Activated CD4-positive, CD25-positive, alpha-beta regulatory T cell treated with anti-CD3 and anti-CD28 coated beads, Interleukin-2, amount 50 U/mL, for 24 hours (primary cell): Measurements from ENCODE around the gene ZNRF1.
"Not testable (repeated sequence)": the region's sequence is repeated elsewhere in the genome, so short reads cannot be mapped to it uniquely, and the experiment has no call there.

Source experiments
- ATAC-seq, 2 donors: fragments of 150-1000 bp; cut with Tn5 transposase; one replicate each; pipeline ENCODE4 v1.10.0; 2021; ENCODE audit warnings: mild to moderate bottlenecking in 1 of 2, moderate library complexity in 1 of 2

The ZNRF1 gene

DNA sequence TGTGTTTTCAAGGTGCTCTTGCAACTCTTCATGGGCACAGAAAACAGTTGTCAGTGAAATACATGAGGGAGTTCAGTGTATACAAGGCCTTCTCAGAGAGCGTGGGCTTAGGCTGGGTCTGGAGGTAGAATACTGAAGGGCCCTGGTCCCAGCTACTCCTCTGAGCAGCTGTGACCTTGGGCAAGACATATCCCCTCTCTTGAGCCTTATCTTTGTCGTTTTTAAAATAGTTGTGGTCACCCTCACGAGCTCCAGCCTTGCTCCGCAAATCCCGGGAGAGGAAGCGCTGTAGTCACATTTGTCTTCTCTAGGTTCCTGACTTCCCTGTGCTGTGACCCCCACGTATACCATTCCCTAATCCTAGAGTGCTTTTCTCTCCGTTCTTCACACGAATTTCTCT lies 3.6 kb downstream of the ZNRF1 start:
- no peak for ATAC-seq

DNA sequence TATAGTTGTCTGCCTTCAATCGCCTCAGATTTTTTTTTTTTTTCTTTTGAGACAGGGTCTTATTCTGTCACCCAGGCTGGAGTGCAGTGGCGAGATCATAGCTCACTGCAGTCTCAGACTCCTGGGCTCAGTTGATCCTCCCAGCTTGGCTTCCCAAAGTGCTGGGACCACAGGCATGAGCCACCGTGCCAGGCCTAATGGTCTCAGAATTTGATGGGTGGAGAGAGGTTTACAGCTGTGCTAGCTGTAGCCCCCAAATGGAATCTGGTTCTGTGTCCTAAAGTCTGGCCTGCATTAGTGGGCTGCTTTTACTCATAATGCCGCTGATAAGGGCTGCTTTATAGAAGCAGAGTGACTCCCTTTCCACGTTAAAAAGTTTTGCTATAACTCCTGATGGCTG lies 5.1 kb downstream of the ZNRF1 start:
- no peak for ATAC-seq

DNA sequence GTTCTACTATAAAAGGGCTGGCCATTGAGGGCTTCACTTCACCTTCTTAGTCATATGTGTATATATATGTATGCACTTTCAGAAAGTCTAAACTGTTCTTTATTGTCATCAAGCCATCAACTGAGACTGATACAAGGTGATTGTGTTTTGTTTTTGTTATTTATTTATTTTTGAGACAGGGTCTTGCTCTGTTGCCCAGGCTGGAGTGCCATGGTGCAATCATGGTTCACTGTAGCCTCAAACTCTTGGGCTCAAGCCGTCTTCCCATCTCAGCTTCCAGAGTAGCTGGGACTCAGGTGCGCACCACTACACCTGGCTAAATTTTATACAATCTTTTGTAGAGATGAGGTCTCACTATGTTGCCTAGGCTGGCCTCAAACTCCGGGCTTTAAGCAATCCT lies 5.6 kb downstream of the ZNRF1 start:
- no peak for ATAC-seq

DNA sequence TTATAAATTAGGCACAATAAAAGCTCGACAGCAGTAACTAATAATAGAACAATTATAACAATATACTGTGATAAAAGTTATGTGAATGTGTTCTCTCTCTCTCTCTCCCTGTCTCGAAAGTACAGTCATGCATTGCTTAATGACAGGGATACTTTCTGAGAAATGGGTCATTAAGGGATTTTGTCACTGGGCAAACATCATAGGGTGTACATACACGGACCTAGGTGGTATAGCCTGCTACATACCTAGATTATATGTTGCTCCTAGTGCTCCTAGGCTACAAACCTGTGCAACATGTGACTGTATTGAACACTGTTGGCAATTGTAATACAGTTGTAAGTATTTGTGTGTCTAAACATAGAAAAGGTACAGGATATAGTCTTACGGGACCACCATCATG lies 6.9 kb downstream of the ZNRF1 start:
- no peak for ATAC-seq

DNA sequence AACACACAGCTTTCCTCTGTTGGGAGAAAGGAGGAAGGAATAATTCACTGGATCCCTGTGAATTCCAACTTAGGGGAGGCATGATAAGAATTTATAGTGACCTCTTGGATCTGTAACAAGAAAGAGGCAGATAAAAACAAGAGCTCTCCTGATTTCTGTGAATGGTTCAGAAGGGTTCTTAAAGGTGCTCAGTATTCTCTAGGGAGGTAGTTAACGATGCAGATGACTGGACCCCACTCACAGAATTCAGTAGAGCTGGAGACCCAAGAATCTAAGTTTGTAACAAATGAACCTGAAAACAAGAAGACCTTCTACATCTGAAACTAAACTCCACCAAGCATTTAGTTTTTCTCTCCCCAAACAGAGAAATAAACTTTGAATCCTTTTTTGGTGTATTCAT lies 8.6 kb downstream of the ZNRF1 start:
- no peak for ATAC-seq

DNA sequence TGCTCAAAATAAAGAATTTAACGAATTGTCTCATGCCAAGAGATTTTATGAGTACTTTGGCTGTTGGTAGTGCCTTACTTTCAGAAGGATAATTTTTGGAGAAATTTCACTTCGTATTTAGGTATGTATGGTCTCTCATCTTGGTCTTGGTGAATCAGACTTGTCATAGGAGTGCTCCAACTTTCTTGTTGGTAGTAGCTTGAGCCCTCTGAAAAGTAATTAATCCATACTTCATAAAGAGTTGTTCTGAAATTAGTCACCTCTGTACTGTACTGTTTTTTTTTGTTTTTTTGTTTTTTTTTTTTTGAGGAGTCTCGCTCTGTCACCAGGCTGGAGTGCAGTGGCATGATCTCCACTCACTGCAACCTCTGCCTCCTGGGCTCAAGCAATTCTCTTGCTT lies 11.6 kb downstream of the ZNRF1 start:
- no peak for ATAC-seq

DNA sequence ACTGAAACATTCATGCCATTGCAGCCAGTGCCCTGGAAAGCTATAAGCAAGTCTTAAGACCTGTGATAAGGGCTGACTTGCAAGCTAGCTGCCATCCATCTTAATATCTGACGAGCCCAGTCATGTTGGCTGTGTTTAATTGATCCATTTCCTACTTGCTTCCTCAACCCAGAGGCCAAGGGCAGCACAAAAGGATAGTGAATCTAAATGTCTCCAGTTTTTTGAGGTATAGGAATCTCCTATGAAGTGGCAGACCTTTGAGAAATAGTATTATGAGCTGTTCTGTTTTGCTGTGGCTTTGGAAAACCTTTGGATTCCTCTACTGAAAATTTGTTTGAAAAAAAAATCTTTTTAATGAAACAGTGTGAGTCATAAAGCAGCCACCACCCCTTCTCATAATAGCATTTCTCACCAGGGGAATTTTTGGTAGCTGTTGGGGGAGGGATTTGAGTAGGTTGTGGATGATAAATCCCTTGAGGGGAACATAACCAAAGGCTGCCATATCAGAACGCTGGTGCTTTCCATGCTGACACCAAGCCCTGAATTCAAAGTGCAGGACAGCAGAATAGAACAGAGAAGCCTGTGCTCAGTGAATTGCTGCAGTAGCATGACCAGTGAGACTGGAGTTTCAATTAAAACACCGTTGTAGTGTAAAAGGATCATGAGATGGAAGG lies 12.9 kb downstream of the ZNRF1 start:
- peak; percentile 93 to 95 for ATAC-seq

DNA sequence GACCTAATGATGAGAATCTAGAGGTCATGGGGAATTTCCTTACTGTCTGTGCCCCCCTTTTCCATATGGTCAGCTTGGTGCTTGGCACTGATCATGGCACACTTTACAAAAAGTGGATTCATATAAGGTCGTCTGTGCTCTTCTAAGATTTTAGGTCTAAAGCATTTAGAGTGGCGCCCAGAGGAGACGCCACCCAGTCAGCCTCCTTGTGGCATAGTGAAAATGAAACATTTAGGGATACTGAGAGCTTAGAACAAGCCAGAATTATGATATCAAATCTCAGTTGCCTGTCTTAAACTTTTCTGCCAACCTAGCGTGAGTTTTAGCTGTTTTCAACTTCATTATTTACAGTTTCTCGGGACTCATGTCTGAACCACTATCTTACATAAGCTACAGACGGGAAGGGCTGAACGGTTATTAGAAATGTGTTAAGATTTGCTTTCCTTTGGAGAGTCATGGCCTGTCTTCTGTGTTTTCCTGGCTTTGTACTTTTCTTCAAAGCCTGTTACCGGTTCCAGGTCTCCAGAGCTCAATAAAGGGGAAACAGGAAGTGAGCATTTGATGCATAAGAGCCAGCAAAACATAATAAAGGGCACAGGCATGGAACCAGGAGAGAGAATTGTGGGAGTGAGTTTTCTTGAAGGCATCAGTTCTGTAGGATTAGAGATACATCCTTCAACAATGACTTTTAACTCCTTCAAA lies 13.7 kb downstream of the ZNRF1 start:
- no peak for ATAC-seq

DNA sequence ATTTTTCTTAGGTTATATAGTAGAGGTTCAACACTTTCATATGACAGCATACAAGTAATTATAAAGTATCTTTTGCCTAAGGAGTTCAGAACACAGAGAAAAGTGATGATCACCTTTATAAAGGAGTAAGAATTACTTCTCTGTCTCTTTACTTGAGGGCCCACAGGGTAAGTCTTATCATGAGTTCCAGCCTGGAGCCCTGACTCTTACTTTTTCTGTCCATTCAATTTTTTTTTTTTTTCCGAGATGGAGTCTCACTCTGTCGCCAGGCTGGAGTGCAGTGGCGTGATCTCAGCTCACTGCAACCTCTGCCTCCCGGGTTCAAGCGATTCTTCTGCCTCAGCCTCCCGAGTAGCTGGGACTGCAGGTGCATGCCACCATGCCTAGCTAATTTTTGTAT lies 14.3 kb downstream of the ZNRF1 start:
- not testable (repeated sequence) for ATAC-seq

DNA sequence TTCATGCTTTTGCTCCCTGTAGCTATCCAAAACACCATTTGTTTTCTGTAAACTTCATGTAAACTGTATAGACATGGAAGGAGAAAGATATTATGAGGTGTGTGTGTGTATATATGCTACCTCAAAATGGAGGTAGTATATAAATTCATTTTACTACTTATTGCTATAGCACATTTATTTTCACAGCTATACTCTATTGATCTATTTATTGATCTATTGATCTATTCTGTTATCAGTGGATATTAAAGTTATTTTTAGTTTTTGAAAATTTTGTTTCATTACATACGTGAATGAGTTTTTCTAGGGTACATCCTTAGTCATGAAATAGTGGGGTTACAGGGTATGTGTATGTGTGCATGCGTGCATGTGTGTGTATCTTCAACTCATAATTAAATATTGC lies 15.5 kb downstream of the ZNRF1 start:
- ATAC-seq = no peak

DNA sequence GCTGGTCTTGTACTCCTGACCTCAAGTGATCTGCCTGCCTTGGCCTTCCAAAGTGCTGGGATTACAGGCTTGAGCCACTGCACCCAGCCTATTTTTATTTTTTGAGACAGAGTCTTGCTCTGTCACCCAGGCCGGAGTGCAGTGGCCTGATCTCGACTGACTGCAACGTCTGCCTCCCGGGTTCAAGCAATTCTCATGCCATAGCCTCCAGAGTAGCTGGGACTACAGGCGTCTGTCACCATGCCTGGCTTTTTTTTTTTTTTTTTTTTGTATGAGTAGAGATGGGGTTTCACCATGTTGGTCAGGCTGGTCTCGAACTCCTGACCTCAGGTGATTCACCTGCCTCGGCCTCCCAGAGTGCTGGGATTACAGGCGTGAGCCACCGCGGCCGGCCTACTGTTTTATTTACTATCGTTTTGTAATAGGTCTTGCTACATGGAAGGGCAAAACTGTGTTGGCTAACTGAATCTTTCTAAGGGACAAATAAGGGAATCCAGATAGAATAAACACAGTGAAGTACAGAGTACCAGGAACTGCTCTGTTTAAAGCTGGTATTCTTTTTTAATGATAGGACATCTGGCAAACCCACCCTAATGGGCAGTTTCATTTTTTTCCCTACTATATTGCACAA lies 17.7 kb downstream of the ZNRF1 start:
- ATAC-seq = not testable (repeated sequence)

DNA sequence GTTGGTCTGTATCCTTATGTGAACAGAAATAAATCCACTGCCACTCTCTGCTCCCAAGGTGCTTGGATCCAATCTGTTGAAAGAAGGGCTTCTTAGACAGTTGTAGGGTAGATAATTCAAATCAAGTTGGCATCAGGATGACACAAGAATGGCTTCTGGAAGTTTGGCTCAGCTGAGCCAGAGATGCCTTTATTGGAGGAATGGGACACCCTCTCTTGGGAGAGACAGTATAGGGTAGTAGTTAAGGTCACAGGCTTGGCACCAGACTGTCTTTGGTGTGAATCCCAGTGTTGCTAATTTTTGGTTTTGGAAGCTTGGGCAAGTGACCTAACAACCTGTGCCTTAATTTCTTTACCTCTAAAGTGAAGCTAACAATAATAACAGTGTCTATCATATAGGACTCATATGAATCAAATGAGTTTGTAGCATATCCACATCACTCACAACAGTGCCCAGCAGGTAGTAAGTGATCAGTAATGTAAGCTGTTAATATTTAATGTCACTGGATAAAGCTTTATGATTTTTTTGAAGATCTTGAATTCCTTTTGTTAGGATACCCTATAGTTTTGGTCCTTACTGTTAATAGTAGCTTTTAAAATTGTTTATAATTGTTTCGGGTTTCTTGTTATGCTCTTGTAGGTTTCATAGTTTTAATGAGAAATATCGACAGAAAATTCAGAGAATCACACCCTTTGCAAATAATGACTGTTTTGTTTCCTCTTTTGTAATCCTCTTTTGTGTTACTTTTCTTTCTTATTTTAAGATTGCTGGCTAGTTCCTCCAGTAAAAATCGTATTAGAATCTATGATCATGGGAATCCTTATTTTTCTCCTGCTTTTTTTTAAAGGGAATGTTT lies 19.1 kb downstream of the ZNRF1 start:
- ATAC-seq = no peak

DNA sequence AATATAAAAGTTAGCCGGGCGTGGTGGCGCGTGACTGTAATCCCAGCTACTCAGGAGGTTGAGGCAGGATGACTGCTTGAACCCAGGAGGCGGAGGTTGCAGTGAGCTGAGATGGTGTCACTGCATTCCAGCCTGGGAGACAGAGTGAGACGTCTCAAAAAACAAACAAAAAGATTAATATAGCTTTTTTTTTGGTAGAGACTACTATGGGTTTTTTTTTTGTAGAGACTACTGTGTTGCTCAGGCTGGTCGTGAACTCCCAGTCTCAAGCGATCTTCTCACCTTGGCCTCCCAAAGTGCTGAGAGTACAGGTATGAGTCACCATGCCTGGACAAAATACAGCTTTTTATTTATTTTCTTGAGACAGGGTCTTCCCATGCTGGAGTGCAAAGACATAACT lies 20.2 kb downstream of the ZNRF1 start:
- no peak for ATAC-seq

DNA sequence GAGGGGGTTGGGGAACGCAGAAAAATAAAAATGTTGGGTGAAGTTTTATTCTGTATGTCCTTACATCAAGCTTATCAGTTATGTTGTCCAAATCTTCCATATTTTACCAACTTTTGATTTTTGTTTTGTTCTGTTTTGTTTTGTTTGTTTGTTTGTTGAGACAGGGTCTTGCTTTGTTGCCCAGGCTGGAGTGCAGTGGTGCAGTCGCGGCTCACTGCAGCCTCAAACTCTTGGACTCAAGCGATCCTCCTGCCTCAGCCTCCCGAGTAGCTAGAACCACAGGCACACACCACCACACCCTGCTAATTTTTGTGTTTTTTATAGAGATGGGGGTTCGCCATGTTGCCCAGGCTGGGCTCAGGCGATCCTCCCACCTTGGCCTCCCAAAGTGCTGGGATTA lies 20.8 kb downstream of the ZNRF1 start:
- ATAC-seq = no peak

DNA sequence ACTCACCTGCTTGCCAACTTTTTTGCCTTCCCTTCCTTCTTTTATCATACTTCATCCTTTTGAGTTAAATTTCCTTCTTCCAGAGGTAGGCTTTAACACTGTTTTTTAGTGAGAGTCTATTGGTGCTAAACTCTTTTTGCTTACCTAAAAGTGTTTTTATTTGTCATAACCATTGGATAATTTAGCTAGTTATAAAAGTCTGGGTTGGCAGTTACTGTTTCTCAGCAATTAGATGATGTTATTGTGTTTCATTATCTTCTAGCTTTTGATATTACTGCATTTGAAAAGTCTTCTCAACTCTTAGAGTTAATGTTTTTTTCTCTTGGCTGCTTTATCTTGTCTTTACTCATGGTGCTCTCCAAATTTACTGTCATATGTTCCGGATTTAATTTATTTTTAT lies 22.6 kb downstream of the ZNRF1 start:
- no peak for ATAC-seq

DNA sequence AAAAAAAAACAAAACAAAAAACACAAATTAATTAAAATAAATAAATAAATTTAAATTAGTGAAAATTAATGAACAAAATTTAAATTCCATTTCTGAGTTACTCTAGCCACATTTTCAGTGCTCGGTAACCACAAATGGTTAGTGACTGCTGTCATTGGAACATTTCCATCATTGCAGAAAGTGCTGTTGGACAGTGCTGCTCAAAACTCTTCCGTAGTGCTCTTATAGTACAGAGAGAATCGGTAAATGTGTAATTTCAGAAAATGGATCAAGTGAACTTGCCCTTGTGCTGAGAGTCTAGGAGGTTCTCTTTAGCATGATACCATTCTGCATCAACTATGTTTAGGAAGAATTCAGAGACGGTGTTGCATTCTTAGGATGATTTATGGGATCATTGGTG lies 23.7 kb downstream of the ZNRF1 start:
- no peak for ATAC-seq

DNA sequence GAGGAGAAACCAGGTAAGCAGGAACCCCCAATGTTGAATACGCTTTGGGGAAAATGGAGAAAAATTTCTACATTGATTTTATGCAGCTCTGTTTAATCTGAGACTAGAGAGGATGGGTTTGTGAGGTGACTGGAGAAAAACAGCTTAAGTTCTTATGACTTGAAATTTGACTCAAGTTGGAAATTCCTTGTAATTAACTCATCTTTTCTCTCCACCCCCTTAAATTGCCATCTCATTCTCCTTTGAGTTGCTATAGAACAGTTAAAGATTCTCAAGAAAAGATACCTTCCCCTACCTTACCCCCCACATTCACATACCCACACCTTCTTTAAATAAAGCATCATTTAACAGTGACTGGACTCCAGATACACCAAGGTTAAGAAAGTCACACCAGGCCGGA lies 24.2 kb downstream of the ZNRF1 start:
- peak in 1 of 2 donors; percentile 49 for ATAC-seq

DNA sequence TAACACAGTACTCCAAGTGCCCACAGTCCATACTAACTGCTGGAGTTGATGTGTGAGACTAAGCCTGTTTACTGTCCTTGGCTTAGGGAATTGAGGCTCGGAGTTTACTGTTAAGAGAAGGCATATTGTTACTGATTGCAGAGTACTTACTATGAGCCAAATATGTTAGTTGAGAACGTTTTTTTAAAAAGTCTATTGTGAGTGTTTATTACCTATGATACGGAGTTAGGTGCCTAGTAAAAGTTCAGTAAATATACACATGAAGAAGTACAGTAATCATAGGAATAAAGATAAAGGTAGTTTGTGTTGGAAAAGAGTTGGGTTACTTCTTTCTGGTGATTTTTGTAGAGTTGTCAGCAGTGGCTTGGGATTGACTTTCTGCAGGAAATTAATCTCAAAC lies 25.4 kb downstream of the ZNRF1 start:
- ATAC-seq = no peak

DNA sequence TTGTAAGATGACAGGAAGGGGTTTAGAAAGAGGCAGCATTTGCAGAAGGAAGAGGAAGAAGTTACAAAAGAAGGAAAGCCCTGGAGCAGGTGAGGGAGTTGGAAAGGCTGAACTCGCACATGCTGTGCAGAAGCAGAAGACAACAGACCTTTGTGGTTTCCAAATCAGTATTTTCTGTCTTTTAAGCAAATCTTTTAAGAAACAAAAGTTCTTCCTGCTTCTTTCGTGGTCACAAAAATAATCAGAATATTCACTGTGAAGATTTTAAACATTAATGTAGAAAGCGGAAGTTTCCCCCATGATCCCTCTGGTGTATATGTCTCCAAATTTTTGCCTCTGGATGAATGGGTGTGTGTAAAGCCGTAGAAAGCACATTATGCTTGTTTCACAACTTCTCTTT lies 25.8 kb downstream of the ZNRF1 start:
- no peak for ATAC-seq

DNA sequence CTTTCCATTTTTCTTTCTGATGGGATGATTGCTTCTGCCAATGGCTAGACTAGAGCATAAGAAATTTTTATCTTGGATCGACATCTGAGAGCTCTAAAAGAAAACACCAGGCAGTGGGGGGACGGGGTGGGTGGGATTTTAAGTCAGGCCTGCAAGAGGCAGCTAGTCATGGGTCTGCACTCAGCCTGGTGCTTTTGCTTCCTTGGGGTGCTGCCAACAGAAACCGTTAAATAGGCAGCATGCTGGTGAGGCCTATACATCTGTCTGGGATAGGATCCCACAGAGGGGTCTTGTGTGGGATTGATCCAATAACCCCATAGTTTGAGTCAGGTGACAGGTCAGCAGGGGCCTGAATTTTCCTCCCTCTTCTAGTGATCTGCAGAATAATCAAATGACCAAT lies 26.9 kb downstream of the ZNRF1 start:
- no peak for ATAC-seq

DNA sequence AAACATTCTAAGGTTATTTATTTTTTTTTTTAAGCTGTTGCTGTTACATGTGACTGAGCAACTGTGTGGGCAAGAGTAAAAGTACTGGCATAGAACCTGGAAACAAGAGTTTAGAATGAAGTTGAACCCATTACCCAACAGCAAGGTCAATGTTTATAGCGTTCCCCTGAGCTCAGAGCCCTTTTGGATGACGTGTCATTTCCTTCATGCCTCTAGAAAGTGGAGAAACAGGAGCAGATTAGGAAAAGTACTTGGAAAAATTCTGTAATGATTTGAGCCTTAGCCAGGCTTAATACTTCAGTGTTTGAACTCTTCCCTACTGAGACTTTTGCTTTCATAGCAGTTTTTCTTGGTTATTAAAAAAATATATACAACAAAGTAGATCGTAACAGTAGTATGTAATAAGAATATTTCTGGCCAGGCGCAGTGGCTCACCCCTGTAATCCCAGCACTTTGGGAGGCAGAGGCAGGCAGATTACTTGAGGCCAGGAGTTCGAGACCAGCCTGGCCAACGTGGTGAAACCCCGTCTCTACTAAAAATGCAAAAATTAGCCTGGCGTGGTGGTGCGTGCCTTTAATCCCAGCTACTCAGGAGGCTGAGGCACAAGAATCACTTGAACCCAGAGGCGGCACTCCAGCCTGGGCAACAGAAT lies 27.5 kb downstream of the ZNRF1 start:
- not testable (repeated sequence) for ATAC-seq

DNA sequence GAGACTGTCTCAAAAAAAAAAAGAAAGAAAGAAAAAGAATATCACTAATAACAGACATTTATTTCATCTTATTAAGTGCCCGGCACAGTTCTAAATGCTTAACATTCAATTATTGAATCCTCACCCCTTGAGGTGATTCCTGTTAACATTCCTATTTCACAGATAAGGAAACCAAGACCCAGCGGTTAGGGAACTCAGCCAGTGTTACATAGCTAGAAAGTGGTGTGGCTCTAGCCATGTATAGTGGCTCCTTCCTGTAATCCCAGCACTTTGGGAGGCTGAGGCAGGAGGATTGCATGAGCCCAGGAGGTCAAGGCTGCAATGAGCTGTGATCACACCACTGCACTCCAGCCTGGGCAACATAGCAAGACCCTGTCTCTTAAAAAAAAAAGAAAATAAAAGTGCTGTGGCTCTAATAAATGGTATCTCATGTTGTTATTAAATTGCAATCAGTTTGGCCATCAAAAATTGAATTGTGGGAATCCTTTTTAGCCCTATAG lies 28.1 kb downstream of the ZNRF1 start:
- no peak for ATAC-seq
